Amygdala (tissue), 56 donors: ENCODE data around the gene TRPM5.

Source experiments
- DNase-seq, 56 donors: peaks; one replicate each; lab custom pipeline; 2025; lab: John Stamatoyannopoulos, UW

TRPM5 gene

GRCh38 chr11:2471048-2471803 is 26.9 kb upstream of the TRPM5 start:
- no peak for DNase-seq

- no peak for DNase-seq
These were observed 26.2 kb upstream of the TRPM5 start for GRCh38 chr11:2470495-2470894.

GRCh38 chr11:2468363-2469235 is 24.3 kb upstream of the TRPM5 start:
- DNase-seq, result no peak

GRCh38 chr11:2467695-2468055 is 23.4 kb upstream of the TRPM5 start:
- no peak for DNase-seq

- peak in 1 of 56 donors; percentile 25 for DNase-seq
These were observed 22.8 kb upstream of the TRPM5 start for GRCh38 chr11:2466869-2467694.

- DNase-seq, result no peak
These were observed 21.9 kb upstream of the TRPM5 start for GRCh38 chr11:2466069-2466801.

- no peak for DNase-seq
These were observed 21.1 kb upstream of the TRPM5 start for GRCh38 chr11:2465202-2466068.

GRCh38 chr11:2464451-2465165 is 20.3 kb upstream of the TRPM5 start:
- DNase-seq, result no peak

GRCh38 chr11:2463766-2464277 is 19.5 kb upstream of the TRPM5 start:
- DNase-seq, result no peak

GRCh38 chr11:2462986-2463765 is 18.9 kb upstream of the TRPM5 start:
- no peak for DNase-seq

- no peak for DNase-seq
These were observed 18.2 kb upstream of the TRPM5 start for GRCh38 chr11:2462543-2462985.

- DNase-seq, result no peak
These were observed 17.7 kb upstream of the TRPM5 start for GRCh38 chr11:2461956-2462542.

- no peak for DNase-seq
These were observed 17.1 kb upstream of the TRPM5 start for GRCh38 chr11:2461253-2461955.

GRCh38 chr11:2460540-2461252 is 16.4 kb upstream of the TRPM5 start:
- no peak for DNase-seq

- DNase-seq, result no peak
These were observed 15.7 kb upstream of the TRPM5 start for GRCh38 chr11:2459796-2460531.
